Skin of body (tissue), 2 donors: ENCODE data around the gene C9orf78. TPM values are rescaled to one million over a fixed set of nuclear protein-coding genes. Genes with fewer than 3 reads are reported as not detected.

Source experiments
- small RNA-seq: library from RNA; depleted of rRNA; stranded (forward); fragments of <200 nt; gene quantifications from one replicate; pipeline ENCODE3, GENCODE V24; 2014; ENCODE audit warnings: low replicate concordance
- total RNA-seq: library from RNA; depleted of rRNA; stranded (reverse); fragments of >200 nt; gene quantifications from one replicate; pipeline ENCODE4 v1.2.3, GENCODE V29; 2014

The C9orf78 gene
- total RNA-seq, 1 donor from 2014 or later: 38.4 TPM

Small RNA genes within 50 kb of the gene (small RNA-seq; reads per million reads assigned to genes)
- not detected for gene MIR6855

Other genes starting within 250 kb of the C9orf78 start
- not detected for gene C9orf50, start 214.2 kb downstream of the C9orf78 start, total RNA-seq
- gene NTMT1, start 209.1 kb downstream of the C9orf78 start, total RNA-seq: 13.0 TPM
- 8.3 TPM for gene ASB6, start 193.1 kb downstream of the C9orf78 start, total RNA-seq
- gene PRRX2, start 169.6 kb downstream of the C9orf78 start, total RNA-seq: 9.4 TPM
- 9.1 TPM for gene PTGES, start 82.2 kb downstream of the C9orf78 start, total RNA-seq
- gene TOR1B, start 32.1 kb downstream of the C9orf78 start, total RNA-seq: 16.1 TPM
- gene TOR1A, start 11.1 kb downstream of the C9orf78 start, total RNA-seq: 15.5 TPM
- 8.1 TPM for gene USP20, start 183 bp upstream of the C9orf78 start, total RNA-seq
- 76.6 TPM for gene FNBP1, start 207.9 kb upstream of the C9orf78 start, total RNA-seq
- gene GPR107, start 218.6 kb upstream of the C9orf78 start, total RNA-seq: 31.4 TPM